Panc1 (cell line): ENCODE data around the gene PPP1R27.

Source experiments
- TCF7L2 ChIP-seq: IDR thresholded peaks from 2 replicates; pipeline ENCODE4 v1.6.1; 2011; ENCODE audit warnings: mild to moderate bottlenecking, low read depth, low read length, inconsistent platforms
- TF ChIP-seq, protein P1 (sequence below): fragments of 450-650 bp; IDR thresholded peaks from 2 replicates; pipeline ENCODE4 v1.5.1; 2017; ENCODE audit warnings: mild to moderate bottlenecking

DNA sequence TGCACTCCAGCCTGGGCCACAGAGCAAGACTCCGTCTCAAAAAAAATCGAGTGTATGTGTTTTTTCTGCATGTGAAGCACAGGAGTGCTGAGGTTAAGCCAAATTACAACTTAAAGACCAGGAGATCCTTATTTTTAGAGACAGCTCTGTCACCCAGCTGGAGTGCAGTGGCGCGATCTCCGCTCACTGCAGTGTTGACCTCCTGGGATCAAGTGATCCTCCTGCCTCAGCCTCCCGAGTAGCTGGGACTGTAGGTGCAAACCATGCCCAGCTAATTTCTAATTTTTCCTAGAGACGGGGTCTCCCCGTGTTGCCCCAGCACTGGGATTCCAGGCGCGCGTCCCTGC, 7.5 kb upstream of the PPP1R27 start:
- TF ChIP-seq, protein P1, sequence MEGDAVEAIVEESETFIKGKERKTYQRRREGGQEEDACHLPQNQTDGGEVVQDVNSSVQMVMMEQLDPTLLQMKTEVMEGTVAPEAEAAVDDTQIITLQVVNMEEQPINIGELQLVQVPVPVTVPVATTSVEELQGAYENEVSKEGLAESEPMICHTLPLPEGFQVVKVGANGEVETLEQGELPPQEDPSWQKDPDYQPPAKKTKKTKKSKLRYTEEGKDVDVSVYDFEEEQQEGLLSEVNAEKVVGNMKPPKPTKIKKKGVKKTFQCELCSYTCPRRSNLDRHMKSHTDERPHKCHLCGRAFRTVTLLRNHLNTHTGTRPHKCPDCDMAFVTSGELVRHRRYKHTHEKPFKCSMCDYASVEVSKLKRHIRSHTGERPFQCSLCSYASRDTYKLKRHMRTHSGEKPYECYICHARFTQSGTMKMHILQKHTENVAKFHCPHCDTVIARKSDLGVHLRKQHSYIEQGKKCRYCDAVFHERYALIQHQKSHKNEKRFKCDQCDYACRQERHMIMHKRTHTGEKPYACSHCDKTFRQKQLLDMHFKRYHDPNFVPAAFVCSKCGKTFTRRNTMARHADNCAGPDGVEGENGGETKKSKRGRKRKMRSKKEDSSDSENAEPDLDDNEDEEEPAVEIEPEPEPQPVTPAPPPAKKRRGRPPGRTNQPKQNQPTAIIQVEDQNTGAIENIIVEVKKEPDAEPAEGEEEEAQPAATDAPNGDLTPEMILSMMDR: no peak
- TF ChIP-seq TCF7L2: no peak
